ENCODE measurements around the gene SNCG.
"Not testable (repeated sequence)": the region's sequence is repeated elsewhere in the genome, so short reads cannot be mapped to it uniquely, and the experiment has no call there.

SNCG gene

GRCh38 chr10:86950349-86950748 is 8.1 kb upstream of the SNCG start:
- TF ChIP-seq CTCF (IDR thresholded peaks at IDR 0.05) = no peak
- Mint-ChIP-seq H3K36me3 (ENCODE audit: low read depth) (peaks cover 31% of the 10 kb centered on the region), H3K27me3 (ENCODE audit: low read depth, poor library complexity) (no peaks in the 10 kb centered on the region), H3K9me3 (peaks cover 49% of the 10 kb centered on the region), H3K4me3 (no peak overlapping the region), H3K4me1 (peaks cover 47% of the 10 kb centered on the region), H3K27ac (no peak overlapping the region)
- DNase-seq = no peak

GRCh38 chr10:86951184-86951761 is 7.1 kb upstream of the SNCG start:
- peaks cover 31% of the 10 kb centered on the region for H3K36me3 Mint-ChIP-seq (ENCODE audit: low read depth)
- peaks cover 51% of the 10 kb centered on the region for H3K4me1 Mint-ChIP-seq
- H3K27me3 Mint-ChIP-seq (ENCODE audit: low read depth, poor library complexity) = no peaks in the 10 kb centered on the region
- H3K27ac Mint-ChIP-seq = no peak overlapping the region
- peaks cover 49% of the 10 kb centered on the region for H3K9me3 Mint-ChIP-seq
- DNase-seq = no peak
- no peak for TF ChIP-seq CTCF (IDR thresholded peaks at IDR 0.05)
- H3K4me3 Mint-ChIP-seq = no peak overlapping the region

- Mint-ChIP-seq H3K4me3 (no peak overlapping the region), H3K4me1 (peaks cover 51% of the 10 kb centered on the region), H3K27me3 (ENCODE audit: low read depth, poor library complexity) (no peaks in the 10 kb centered on the region), H3K36me3 (ENCODE audit: low read depth) (peaks cover 31% of the 10 kb centered on the region), H3K9me3 (peaks cover 45% of the 10 kb centered on the region), H3K27ac (no peak overlapping the region)
- no peak for TF ChIP-seq CTCF (IDR thresholded peaks at IDR 0.05)
- DNase-seq = no peak
Observed at GRCh38 chr10:86952106-86952505, 6.3 kb upstream of the SNCG start.

- H3K27me3 Mint-ChIP-seq (ENCODE audit: low read depth, poor library complexity); DNase-seq; H3K27ac Mint-ChIP-seq; H3K4me3 Mint-ChIP-seq: not testable (repeated sequence)
- Mint-ChIP-seq H3K36me3 (ENCODE audit: low read depth) (peaks cover 31% of the 10 kb centered on the region), H3K4me1 (peaks cover 56% of the 10 kb centered on the region), H3K9me3 (peaks cover 45% of the 10 kb centered on the region)
Observed at GRCh38 chr10:86952697-86953096, 5.7 kb upstream of the SNCG start.

- Mint-ChIP-seq H3K36me3 (ENCODE audit: low read depth) (peaks cover 25% of the 10 kb centered on the region), H3K4me3 (peak overlapping the region; percentile 57), H3K27ac (peak overlapping the region; percentile 97), H3K27me3 (ENCODE audit: low read depth, poor library complexity) (no peaks in the 10 kb centered on the region), H3K4me1 (peaks cover 69% of the 10 kb centered on the region), H3K9me3 (peaks cover 39% of the 10 kb centered on the region)
- DNase-seq = peak; percentile 77
- no peak for TF ChIP-seq CTCF (IDR thresholded peaks at IDR 0.05)
Observed at GRCh38 chr10:86953747-86954680, 4.4 kb upstream of the SNCG start.

GRCh38 chr10:86954681-86955500 is 3.5 kb upstream of the SNCG start:
- no peak for TF ChIP-seq CTCF (IDR thresholded peaks at IDR 0.05)
- no peaks in the 10 kb centered on the region for H3K27me3 Mint-ChIP-seq (ENCODE audit: low read depth, poor library complexity)
- H3K4me1 Mint-ChIP-seq = peaks cover 78% of the 10 kb centered on the region
- H3K9me3 Mint-ChIP-seq = peaks cover 39% of the 10 kb centered on the region
- peak overlapping the region; percentile 97 for H3K27ac Mint-ChIP-seq
- H3K36me3 Mint-ChIP-seq (ENCODE audit: low read depth) = peaks cover 25% of the 10 kb centered on the region
- DNase-seq = no peak
- H3K4me3 Mint-ChIP-seq = peak overlapping the region; percentile 57
